ENCODE measurements around the gene RTKN. TPM values are rescaled to one million over a fixed set of nuclear protein-coding genes. Genes with fewer than 3 reads are reported as not detected.

RTKN gene
- total and polyA plus RNA-seq, 2 of the 13 experiments (the other 11 are each of a cell fraction or from before 2014, with no cell fraction given), result 159 to 166 TPM

DNA sequence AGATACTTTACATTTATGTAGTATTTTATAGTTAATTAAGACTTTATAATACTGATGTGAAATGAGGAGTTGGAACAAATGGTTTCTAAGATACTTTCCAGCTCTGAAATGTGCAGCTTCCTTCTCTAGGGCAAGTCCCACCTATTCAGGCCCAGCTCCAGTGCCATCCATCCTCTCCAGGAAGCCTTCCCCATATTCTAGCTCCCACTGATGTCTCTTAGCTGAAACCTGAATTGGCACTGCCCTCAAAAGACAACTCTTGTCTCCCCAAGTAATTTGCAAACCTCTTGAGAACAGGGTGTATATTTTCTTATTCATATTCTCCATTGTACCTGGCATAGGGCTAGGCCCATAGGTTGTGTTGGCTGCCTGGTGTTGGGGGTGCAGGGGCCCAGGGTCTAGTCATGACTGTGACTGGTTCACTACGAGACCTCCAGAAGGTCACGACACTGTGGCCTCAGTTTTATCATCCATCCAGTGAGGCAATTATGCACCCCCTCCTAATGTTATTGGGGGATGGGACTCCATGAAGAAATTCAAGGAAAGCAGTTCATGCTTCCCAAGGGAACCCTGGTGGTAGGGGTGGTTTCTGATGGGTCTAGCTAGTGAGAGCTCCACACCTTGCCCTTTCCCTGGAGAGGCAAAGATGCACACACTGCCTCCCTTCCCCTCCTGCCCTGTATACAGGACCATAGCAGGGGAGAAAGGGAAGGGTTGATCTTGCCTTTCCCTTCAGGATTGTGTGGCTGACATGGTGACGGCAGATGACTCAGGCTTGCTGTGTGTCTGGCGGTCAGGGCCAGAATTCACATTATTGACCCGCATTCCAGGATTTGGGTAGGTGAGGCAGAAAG lies 17.4 kb downstream of the RTKN start (continued):
- TF ChIP-seq, protein P1, sequence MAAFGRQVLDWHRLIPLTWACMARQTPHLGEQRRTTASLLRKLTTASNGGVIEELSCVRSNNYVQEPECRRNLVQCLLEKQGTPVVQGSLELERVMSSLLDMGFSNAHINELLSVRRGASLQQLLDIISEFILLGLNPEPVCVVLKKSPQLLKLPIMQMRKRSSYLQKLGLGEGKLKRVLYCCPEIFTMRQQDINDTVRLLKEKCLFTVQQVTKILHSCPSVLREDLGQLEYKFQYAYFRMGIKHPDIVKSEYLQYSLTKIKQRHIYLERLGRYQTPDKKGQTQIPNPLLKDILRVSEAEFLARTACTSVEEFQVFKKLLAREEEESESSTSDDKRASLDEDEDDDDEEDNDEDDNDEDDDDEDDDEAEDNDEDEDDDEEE (CRISPR knock-in tag; IDR thresholded peaks at IDR 0.05), result peak; percentile 78; the same call in 1 of the 2 replicates
- TF ChIP-seq RFXAP (CRISPR knock-in tag; IDR thresholded peaks at IDR 0.05; ENCODE audit: borderline replicate concordance) (0 out of 2 replicates have a peak, but pooled peaks have one; percentile 14), IRF2 (CRISPR knock-in tag; IDR thresholded peaks at IDR 0.05) (peak; percentile 4; the same call in 1 of the 2 replicates), CC2D1A (CRISPR knock-in tag; IDR thresholded peaks at IDR 0.05) (0 out of 2 replicates have a peak, but pooled peaks have one; percentile 22), ZNF253 (CRISPR knock-in tag; IDR thresholded peaks at IDR 0.05; ENCODE audit: borderline replicate concordance) (0 out of 2 replicates have a peak, but pooled peaks have one; percentile 29), ZNF205 (CRISPR knock-in tag; IDR thresholded peaks at IDR 0.05) (peak; percentile 64; the same call in 1 of the 2 replicates), NR2F2 (IDR thresholded peaks at IDR 0.05; ENCODE audit: borderline replicate concordance, low read depth) (peak; percentile 26), PAF1 (CRISPR knock-in tag; IDR thresholded peaks at IDR 0.05) (peak; percentile 86), ZNF501 (CRISPR knock-in tag; IDR thresholded peaks at IDR 0.05) (peak; percentile 69), ZNF547 (CRISPR knock-in tag; IDR thresholded peaks at IDR 0.05) (peak; percentile 53; the same call in 1 of the 2 replicates), CREB1 (IDR thresholded peaks at IDR 0.05) (no peak), CREB1 (CRISPR knock-in tag; IDR thresholded peaks at IDR 0.05) (peak; percentile 35; the same call in 1 of the 2 replicates), SETDB1 (CRISPR knock-in tag; IDR thresholded peaks at IDR 0.05; ENCODE audit: borderline replicate concordance) (0 out of 2 replicates have a peak, but pooled peaks have one; percentile 52), ZBTB42 (CRISPR knock-in tag; IDR thresholded peaks at IDR 0.05) (0 out of 2 replicates have a peak, but pooled peaks have one; percentile 44), SRSF4 (IDR thresholded peaks at IDR 0.05; ENCODE audit: low read depth, low read length, poor library complexity, severe bottlenecking) (peak; percentile 68), LCORL (IDR thresholded peaks at IDR 0.05) (no peak), LCORL (CRISPR knock-in tag; IDR thresholded peaks at IDR 0.05) (peak; percentile 47), ZNF549 (CRISPR knock-in tag; IDR thresholded peaks at IDR 0.05) (no peak), NFIC (IDR thresholded peaks at IDR 0.05; ENCODE audit: low read length) (peak; percentile 25; the same call in 1 of the 2 replicates), SSRP1 (CRISPR knock-in tag; IDR thresholded peaks at IDR 0.05) (peak; percentile 97), POLR2A (IDR thresholded peaks at IDR 0.05; ENCODE audit: insufficient read depth in 1 of 2, low read depth in 2 of 2, low read length in 2 of 2) (peak; percentile 32 to 66; a peak in 2 of 4 replicates), ZMYM4 (CRISPR knock-in tag; IDR thresholded peaks at IDR 0.05) (peak; percentile 24; the same call in 1 of the 2 replicates), FLYWCH1 (CRISPR knock-in tag; IDR thresholded peaks at IDR 0.05) (0 out of 2 replicates have a peak, but pooled peaks have one; percentile 60)
- TF ChIP-seq, protein P2, sequence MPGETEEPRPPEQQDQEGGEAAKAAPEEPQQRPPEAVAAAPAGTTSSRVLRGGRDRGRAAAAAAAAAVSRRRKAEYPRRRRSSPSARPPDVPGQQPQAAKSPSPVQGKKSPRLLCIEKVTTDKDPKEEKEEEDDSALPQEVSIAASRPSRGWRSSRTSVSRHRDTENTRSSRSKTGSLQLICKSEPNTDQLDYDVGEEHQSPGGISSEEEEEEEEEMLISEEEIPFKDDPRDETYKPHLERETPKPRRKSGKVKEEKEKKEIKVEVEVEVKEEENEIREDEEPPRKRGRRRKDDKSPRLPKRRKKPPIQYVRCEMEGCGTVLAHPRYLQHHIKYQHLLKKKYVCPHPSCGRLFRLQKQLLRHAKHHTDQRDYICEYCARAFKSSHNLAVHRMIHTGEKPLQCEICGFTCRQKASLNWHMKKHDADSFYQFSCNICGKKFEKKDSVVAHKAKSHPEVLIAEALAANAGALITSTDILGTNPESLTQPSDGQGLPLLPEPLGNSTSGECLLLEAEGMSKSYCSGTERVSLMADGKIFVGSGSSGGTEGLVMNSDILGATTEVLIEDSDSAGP (CRISPR knock-in tag; IDR thresholded peaks at IDR 0.05; ENCODE audit: borderline replicate concordance), result peak; percentile 53; the same call in 1 of the 2 replicates
- TF ChIP-seq, protein P3, sequence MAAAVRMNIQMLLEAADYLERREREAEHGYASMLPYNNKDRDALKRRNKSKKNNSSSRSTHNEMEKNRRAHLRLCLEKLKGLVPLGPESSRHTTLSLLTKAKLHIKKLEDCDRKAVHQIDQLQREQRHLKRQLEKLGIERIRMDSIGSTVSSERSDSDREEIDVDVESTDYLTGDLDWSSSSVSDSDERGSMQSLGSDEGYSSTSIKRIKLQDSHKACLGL (CRISPR knock-in tag; IDR thresholded peaks at IDR 0.05), result no peak
- TF ChIP-seq, protein P4, sequence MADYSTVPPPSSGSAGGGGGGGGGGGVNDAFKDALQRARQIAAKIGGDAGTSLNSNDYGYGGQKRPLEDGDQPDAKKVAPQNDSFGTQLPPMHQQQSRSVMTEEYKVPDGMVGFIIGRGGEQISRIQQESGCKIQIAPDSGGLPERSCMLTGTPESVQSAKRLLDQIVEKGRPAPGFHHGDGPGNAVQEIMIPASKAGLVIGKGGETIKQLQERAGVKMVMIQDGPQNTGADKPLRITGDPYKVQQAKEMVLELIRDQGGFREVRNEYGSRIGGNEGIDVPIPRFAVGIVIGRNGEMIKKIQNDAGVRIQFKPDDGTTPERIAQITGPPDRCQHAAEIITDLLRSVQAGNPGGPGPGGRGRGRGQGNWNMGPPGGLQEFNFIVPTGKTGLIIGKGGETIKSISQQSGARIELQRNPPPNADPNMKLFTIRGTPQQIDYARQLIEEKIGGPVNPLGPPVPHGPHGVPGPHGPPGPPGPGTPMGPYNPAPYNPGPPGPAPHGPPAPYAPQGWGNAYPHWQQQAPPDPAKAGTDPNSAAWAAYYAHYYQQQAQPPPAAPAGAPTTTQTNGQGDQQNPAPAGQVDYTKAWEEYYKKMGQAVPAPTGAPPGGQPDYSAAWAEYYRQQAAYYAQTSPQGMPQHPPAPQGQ (CRISPR knock-in tag; IDR thresholded peaks at IDR 0.05; ENCODE audit: borderline replicate concordance), result peak; percentile 93; the same call in 1 of the 2 replicates
